ENCODE results near the gene CCDC171.

CCDC171 gene

DNA sequence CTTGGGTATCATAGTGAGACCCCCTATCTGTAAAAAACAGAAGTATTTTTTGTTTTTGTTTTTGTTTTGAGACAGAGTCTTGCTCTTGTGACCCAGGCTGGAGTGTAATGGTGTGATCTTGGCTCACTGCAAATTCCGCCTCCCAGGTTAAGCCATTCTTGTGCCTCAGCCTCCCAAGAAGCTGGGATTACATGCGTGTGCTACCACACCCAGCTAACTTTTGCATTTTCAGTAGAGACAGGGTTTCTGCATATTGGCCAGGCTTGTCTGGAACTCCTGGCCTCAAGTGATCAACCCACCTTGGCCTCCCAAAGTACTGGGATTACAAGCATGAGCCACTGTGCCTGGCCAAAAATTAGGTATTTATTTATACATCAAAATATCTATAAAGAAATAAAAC is 10.2 kb upstream of the CCDC171 start:
- Histone ChIP-seq H3K27ac (no peak overlapping the region), H3K36me3 (no peaks in the 10 kb centered on the region), H3K9me3 (ENCODE audit: severe bottlenecking) (no peaks in the 10 kb centered on the region), H3K27me3 (ENCODE audit: insufficient read depth, low read depth, severe bottlenecking) (no peaks in the 10 kb centered on the region), H3K4me3 (ENCODE audit: low read depth, low read length) (no peak overlapping the region)
- TF ChIP-seq, protein P1, sequence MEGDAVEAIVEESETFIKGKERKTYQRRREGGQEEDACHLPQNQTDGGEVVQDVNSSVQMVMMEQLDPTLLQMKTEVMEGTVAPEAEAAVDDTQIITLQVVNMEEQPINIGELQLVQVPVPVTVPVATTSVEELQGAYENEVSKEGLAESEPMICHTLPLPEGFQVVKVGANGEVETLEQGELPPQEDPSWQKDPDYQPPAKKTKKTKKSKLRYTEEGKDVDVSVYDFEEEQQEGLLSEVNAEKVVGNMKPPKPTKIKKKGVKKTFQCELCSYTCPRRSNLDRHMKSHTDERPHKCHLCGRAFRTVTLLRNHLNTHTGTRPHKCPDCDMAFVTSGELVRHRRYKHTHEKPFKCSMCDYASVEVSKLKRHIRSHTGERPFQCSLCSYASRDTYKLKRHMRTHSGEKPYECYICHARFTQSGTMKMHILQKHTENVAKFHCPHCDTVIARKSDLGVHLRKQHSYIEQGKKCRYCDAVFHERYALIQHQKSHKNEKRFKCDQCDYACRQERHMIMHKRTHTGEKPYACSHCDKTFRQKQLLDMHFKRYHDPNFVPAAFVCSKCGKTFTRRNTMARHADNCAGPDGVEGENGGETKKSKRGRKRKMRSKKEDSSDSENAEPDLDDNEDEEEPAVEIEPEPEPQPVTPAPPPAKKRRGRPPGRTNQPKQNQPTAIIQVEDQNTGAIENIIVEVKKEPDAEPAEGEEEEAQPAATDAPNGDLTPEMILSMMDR (IDR thresholded peaks at IDR 0.05; ENCODE audit: low read depth, low read length), result no peak
- DNase-seq, result no peak

DNA sequence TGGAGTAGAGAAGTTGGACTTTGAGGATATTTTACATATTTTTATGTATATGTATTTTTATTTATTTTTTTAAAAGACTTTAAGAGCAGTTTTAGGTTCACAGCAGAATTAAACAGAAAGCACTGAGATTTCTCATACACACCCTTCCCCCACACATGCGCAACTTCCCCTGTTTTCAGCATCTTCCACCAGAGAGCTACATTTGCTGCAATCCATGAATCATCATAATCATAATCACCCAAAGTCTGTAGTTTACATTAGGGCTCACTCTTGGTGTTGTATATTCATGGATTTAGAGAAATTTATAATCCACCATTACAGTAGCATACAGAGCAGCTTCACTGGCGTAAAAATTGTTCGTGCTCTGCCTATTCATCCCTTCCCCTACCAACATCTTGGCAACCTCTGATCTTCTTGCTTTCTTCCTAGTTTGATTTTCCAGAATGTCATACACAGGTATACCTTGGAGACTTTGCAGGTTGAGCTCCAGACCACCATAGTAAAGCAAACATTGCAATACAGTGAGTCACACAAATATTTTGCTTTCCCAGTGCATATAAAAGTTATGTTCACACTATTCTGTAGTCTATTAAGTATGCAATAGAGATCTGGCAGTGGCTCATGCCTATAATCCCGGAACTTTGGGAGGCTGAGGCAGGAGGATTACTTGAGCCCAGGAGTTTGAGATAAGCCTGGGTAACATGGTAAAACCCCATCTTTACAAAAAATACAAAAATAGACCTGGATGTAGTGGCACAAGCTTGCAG is 9.6 kb upstream of the CCDC171 start:
- no peak for DNase-seq
- Histone ChIP-seq H3K36me3 (no peaks in the 10 kb centered on the region), H3K27ac (no peak overlapping the region), H3K27me3 (ENCODE audit: insufficient read depth, low read depth, severe bottlenecking) (no peaks in the 10 kb centered on the region), H3K9me3 (ENCODE audit: severe bottlenecking) (no peaks in the 10 kb centered on the region), H3K4me3 (ENCODE audit: low read depth, low read length) (no peak overlapping the region)
- TF ChIP-seq, protein P1 (IDR thresholded peaks at IDR 0.05; ENCODE audit: low read depth, low read length), result no peak

DNA sequence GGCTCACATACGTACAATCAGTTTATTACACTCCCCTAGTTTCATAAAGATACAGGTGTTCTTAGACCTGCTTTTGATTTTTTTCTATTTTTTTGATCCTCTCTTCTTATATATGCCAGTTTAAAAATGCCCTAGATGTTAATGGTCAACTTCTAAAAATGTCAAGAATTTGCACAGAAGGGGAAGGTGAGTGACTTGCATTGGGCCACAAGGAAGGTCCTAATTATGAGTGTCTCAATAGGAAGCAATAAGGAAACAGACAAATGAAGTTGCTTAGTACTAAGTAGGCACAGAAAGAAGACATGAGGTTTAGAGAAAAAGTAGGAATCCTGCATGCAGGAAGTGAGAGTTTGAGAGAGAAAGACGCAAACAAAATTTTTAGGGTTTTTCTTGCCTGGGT is 3.2 kb upstream of the CCDC171 start:
- Histone ChIP-seq H3K4me3 (ENCODE audit: low read depth, low read length) (no peak overlapping the region), H3K36me3 (no peaks in the 10 kb centered on the region), H3K9me3 (ENCODE audit: severe bottlenecking) (no peaks in the 10 kb centered on the region), H3K27ac (no peak overlapping the region), H3K27me3 (ENCODE audit: insufficient read depth, low read depth, severe bottlenecking) (no peaks in the 10 kb centered on the region)
- TF ChIP-seq, protein P1 (IDR thresholded peaks at IDR 0.05; ENCODE audit: low read depth, low read length), result no peak
- DNase-seq, result no peak

DNA sequence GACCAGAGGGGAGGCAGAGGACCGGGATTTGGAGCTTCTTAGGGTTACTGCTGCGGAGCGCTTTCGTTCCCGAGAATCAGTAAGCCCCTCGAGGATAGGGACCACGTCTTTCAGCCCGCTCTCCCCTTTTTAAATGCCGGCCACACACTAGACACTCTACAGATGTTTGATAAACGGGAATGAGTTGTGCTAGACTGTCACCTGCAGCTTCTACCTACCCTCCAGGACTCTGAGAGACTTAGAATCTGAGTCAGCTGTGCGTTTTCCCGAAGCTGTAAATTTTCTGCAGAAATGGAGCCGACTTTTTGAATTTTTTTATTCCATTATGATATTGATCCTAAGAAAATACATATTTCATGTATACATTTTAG is 670 bp downstream of the CCDC171 start:
- Histone ChIP-seq H3K36me3 (no peaks in the 10 kb centered on the region), H3K27me3 (ENCODE audit: insufficient read depth, low read depth, severe bottlenecking) (no peaks in the 10 kb centered on the region), H3K27ac (peak overlapping the region; percentile 74; the same call in 1 of the 2 replicates), H3K4me3 (ENCODE audit: low read depth, low read length) (peak overlapping the region; percentile 74), H3K9me3 (ENCODE audit: severe bottlenecking) (no peaks in the 10 kb centered on the region)
- TF ChIP-seq, protein P1 (IDR thresholded peaks at IDR 0.05; ENCODE audit: low read depth, low read length), result no peak
- no peak for DNase-seq

DNA sequence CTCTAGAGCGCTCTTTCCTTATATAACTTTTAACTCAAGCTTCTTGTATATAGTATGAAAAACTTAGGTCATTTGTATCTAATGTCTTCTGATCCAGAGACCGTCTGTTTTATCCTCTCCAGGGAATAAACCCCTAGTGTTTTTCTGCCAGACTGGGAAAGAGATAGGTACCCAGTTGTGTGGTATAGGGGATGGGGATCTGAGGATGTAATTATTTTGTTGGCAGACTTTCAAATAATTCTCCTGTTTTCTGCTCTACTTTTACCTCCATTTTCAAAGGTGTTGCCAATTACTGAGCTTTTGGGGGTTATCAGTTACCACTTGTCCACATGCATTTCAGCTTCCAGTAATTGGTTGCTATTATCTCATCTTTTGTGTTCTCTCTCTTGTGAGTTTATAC is 17.9 kb downstream of the CCDC171 start:
- no peak for DNase-seq
- Histone ChIP-seq H3K36me3 (no peaks in the 10 kb centered on the region), H3K4me3 (ENCODE audit: low read depth, low read length) (no peak overlapping the region), H3K27me3 (ENCODE audit: insufficient read depth, low read depth, severe bottlenecking) (no peaks in the 10 kb centered on the region), H3K9me3 (ENCODE audit: severe bottlenecking) (no peaks in the 10 kb centered on the region), H3K27ac (no peak overlapping the region)
- TF ChIP-seq, protein P1 (IDR thresholded peaks at IDR 0.05; ENCODE audit: low read depth, low read length), result no peak

All from WERI-Rb-1 (cell line).